Skeletal muscle tissue (tissue), 4 donors: ENCODE data around the gene RBPMS2. TPM values are rescaled to one million over a fixed set of nuclear protein-coding genes. Genes with fewer than 3 reads are reported as not detected.

Source experiments
- H3K27ac ChIP-seq: one replicate; pipeline ENCODE4 v1.7.0; 2013; ENCODE audit warnings: mild to moderate bottlenecking, low read depth, low read length, inconsistent platforms
- H3K27me3 ChIP-seq, 3 donors: one replicate each; pipeline ENCODE4 v1.7.0; 2013; ENCODE audit warnings: low read length in 3 of 3; ENCODE audit not compliant: control insufficient read depth in 3 of 3, insufficient read depth in 3 of 3
- H3K36me3 ChIP-seq, 3 donors: one replicate each; pipeline ENCODE4 v1.7.0; 2013; ENCODE audit warnings: low read length in 3 of 3; ENCODE audit not compliant: control insufficient read depth in 3 of 3, insufficient read depth in 3 of 3
- H3K4me1 ChIP-seq, 3 donors: one replicate each; pipeline ENCODE4 v1.7.0; 2013; ENCODE audit warnings: low read length in 3 of 3, mild to moderate bottlenecking in 3 of 3; ENCODE audit not compliant: control insufficient read depth in 3 of 3, insufficient read depth in 3 of 3
- H3K4me3 ChIP-seq, 3 donors: one replicate each; pipeline ENCODE4 v1.7.0; 2013; ENCODE audit warnings: low read length in 3 of 3
- H3K9ac ChIP-seq, 3 donors: one replicate each; pipeline ENCODE4 v1.7.0; 2013; ENCODE audit warnings: low read length in 3 of 3, mild to moderate bottlenecking in 3 of 3, moderate library complexity in 2 of 3, low read depth in 1 of 3
- H3K9me3 ChIP-seq, 3 donors: one replicate each; pipeline ENCODE4 v1.7.0; 2013; ENCODE audit warnings: low read length in 3 of 3; ENCODE audit not compliant: control insufficient read depth in 3 of 3
- total RNA-seq: library from RNA; depleted of rRNA; stranded (reverse); fragments of >200 nt; gene quantifications from one replicate; pipeline ENCODE4 v1.2.3, GENCODE V29; 2014
- donor health status: Osteomylitis.

RBPMS2 gene
- total RNA-seq, 1 donor from 2014 or later, result under 0.01 TPM

DNA sequence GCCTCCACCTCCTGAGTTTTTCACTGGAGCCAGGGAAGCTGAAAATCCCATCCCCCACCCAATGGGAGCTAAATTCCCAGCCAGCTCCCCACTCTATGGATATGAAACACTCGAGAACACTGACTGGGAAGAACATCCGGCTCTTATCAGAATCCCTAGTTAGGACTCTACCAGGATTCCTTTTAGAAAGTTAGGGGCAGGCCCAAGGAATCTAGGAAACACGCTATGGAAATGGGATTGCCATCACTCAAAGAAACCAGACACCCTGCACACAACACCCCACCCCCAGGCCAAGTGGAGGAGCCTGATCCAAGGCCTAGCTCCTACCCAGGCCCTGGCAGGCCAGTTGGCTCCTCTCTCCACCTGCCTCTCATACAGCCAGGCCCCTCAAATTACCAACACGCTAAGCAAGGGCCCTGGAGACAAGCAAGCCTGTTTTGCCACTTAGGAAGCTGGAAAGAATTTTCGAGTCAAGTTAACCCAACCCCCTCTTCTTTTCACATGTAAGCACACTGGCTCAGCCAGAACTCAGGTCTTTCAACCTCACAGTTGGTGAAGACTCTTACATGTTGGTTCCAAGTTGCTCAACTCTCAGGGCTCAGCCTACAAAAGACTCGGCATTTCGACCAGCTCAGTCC lies 75.5 kb downstream of the RBPMS2 start:
- Histone ChIP-seq H3K4me3 (peak overlapping the region; percentile 62 to 90 (median 63)), H3K27me3 (no peaks in the 10 kb centered on the region), H3K27ac (peak overlapping the region; percentile 95), H3K9me3 (no peaks in the 10 kb centered on the region), H3K9ac (peak overlapping the region; percentile 80 to 92 (median 87)), H3K4me1 (peaks cover 71 to 80% (median 79%) of the 10 kb centered on the region in 3 donors), H3K36me3 (no peaks in the 10 kb centered on the region)

DNA sequence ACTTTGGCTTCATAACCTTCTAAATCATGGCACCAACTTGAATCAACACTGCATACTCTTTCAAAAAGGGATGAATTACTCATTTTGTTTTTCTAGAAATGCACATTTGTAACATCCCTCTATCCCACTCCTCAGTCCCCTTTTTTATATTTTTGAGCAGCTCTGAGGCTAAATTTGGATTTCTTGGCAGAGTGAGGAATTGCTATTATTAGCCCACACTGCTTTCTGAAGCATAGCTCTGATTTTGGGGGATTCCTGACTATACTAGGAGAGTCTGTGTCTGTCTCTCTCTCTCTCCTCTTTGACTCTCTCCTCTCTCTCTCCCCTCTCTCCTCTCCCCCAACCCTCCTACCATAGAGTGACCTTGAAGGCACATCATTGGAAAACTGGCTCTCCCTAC lies 76.6 kb downstream of the RBPMS2 start:
- Histone ChIP-seq H3K4me1 (peaks cover 77 to 87% (median 84%) of the 10 kb centered on the region in 3 donors), H3K27me3 (no peaks in the 10 kb centered on the region), H3K9me3 (no peaks in the 10 kb centered on the region), H3K4me3 (peak overlapping the region; percentile 62 to 90 (median 63)), H3K27ac (peak overlapping the region; percentile 95), H3K9ac (peak overlapping the region in 2 of 3 donors; percentile 87 to 92), H3K36me3 (no peaks in the 10 kb centered on the region)

DNA sequence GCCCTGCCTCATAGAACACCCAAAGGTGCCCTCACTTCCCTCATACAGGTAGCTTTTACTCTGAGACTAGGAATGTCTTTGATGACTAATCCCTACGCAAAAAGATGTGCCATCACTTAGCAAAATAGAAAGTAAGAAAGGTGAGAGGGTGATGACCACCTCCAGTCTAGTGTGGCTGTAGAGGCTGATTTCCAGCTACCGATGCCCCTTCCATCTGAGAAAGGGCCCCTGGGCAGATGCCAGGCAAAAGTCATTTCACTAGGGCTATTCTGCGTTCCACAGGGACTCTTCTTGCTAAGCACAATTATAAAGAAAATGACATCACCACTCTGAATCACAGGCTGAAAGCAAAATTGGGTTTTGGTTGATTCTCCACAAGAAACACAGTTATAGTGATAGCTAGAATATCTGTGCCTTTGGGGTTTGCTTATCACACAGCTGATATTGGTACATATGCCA lies 77.4 kb downstream of the RBPMS2 start:
- peak overlapping the region in 2 of 3 donors; percentile 0 to 20 for H3K9ac ChIP-seq
- H3K4me1 ChIP-seq, result peaks cover 80 to 91% (median 84%) of the 10 kb centered on the region in 3 donors
- H3K4me3 ChIP-seq, result peak overlapping the region in 1 of 3 donors; percentile 39
- no peaks in the 10 kb centered on the region for H3K27me3 ChIP-seq
- peak overlapping the region; percentile 95 for H3K27ac ChIP-seq
- no peaks in the 10 kb centered on the region for H3K9me3 ChIP-seq
- no peaks in the 10 kb centered on the region for H3K36me3 ChIP-seq

DNA sequence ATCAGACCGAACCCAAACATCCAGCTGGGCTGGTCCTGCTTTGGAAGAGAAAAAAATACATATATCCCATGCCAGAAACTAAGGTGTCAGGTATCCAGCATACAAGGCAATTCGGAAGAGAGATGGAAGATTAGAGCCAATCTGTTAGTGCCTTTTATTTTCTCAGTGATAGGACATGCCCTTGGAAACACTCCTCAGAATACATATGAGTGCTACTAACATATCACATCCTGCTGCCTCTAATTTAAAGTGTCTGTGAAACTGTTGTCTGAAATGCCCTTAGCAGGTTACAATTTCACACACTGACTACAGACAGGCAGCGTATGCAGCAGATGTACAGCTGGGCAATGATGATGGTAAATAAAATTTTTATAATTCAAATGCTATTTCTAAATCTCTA lies 78.9 kb downstream of the RBPMS2 start:
- peaks cover 83 to 94% (median 87%) of the 10 kb centered on the region in 3 donors for H3K4me1 ChIP-seq

DNA sequence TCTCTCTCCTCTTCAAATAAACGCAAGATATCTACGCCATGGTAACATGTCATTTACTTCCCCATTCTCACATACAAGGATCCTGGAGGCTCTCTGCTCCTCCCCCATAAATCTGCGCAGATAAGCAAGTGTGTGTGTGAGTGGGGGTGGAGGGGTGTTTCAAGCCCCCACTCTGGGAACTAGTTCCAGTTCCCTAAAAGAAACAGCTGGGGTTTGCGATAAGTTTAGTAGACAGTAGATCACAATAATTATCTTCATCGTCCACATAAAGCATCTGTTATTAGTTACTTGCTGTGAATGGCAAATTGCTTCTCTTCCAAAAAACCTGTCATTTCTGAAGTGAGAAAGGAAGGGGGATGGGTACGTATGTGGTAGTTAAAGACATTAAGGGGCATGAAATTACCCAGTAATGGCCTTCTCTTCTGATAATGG lies 79.8 kb downstream of the RBPMS2 start:
- peak overlapping the region in 2 of 3 donors; percentile 46 to 62 for H3K9ac ChIP-seq

More for the DNA sequence above, 78.9 kb downstream of the RBPMS2 start:
- H3K27ac ChIP-seq, result peak overlapping the region; percentile 51
- no peaks in the 10 kb centered on the region for H3K9me3 ChIP-seq
- peak overlapping the region in 1 of 3 donors; percentile 51 for H3K9ac ChIP-seq
- H3K4me3 ChIP-seq, result no peak overlapping the region
- peaks cover 0 to 2% (median 0%) of the 10 kb centered on the region in 3 donors for H3K36me3 ChIP-seq
- no peaks in the 10 kb centered on the region for H3K27me3 ChIP-seq

DNA sequence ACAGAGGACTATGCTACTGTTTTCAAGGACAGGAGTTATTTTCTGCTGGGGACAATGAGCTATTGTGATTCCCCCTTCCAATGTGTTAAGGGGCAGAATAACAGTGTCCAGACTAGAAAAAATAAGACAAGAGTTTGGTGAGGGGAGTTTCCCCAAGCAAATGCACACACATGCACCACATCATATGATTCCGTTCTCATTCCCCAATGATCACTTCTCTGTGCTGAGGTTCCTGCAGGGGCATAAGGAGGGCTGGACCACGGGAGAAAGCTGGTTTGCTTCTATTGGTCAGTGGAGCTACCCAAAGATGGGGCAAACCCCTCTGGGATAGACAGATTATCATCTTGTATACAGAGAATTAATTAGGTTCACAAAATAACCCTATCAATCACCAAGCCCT lies 80.6 kb downstream of the RBPMS2 start:
- no peaks in the 10 kb centered on the region for H3K27me3 ChIP-seq
- H3K27ac ChIP-seq, result peak overlapping the region; percentile 51
- H3K4me3 ChIP-seq, result no peak overlapping the region
- H3K4me1 ChIP-seq, result peaks cover 83 to 94% (median 87%) of the 10 kb centered on the region in 3 donors
- H3K9me3 ChIP-seq, result no peaks in the 10 kb centered on the region
- peaks cover 6 to 16% (median 15%) of the 10 kb centered on the region in 3 donors for H3K36me3 ChIP-seq
- H3K9ac ChIP-seq, result no peak overlapping the region

More for the DNA sequence above, 79.8 kb downstream of the RBPMS2 start:
- Histone ChIP-seq H3K27me3 (no peaks in the 10 kb centered on the region), H3K4me3 (peak overlapping the region in 1 of 3 donors; percentile 8), H3K9me3 (no peaks in the 10 kb centered on the region), H3K36me3 (peaks cover 3 to 8% (median 8%) of the 10 kb centered on the region in 3 donors), H3K4me1 (peaks cover 83 to 94% (median 87%) of the 10 kb centered on the region in 3 donors), H3K27ac (peak overlapping the region; percentile 51)

DNA sequence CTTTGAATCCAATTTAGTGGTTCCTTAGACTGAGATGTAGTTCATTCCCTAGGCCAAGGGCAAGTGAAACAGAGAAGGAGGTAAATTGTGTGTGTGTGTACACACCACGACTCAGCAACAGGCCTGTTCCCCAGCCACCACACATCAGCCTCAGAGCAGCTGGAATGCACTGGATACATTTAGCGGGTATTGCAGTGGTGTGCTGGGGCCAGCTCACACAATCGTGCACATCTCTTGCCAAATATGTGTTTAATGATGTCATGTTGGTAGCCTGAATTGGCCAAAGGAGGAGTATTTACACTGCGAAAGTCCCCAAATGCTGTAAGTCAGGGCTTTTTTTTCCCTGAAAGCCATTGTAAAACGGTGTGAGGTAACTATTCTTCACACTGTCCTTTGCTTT lies 82.3 kb downstream of the RBPMS2 start:
- peak overlapping the region in 2 of 3 donors; percentile 13 to 40 for H3K9ac ChIP-seq
- peaks cover 77 to 89% (median 82%) of the 10 kb centered on the region in 3 donors for H3K4me1 ChIP-seq
- no peak overlapping the region for H3K4me3 ChIP-seq
- peak overlapping the region; percentile 51 for H3K27ac ChIP-seq
- no peaks in the 10 kb centered on the region for H3K27me3 ChIP-seq
- H3K36me3 ChIP-seq, result peaks cover 15 to 28% (median 27%) of the 10 kb centered on the region in 3 donors
- H3K9me3 ChIP-seq, result no peaks in the 10 kb centered on the region

DNA sequence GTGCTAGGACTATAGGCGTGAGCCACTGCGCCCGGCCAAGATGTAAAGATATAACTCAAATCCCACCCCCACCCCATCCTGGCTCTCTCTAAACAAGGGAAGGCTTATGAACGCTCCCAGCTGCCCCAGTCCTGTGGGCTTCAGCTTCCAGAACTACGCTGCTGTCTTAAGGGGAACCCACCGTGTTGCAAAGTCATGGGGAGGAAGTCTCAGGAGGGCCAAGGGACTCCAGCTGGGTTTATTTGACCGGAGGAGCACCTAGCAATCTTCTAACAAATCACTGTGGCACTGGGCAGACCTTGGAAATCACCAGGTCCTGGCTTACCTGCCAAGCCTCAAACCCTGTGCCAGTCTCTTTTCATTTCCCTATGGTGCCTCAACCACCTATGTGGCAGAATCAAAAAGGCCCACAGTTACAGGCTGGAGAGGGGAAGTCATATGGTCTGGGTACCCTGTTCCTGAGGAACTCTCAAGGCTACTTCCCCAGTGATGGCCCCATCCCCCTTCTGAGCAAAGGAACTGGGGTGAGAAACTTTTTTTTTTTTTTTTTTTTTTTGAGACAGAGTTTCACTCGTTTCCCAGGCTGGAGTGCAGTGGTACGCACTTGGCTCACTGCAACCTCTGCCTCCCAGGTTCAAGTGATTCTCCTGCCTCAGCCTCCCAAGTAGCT lies 83.4 kb downstream of the RBPMS2 start:
- H3K27me3 ChIP-seq, result no peaks in the 10 kb centered on the region
- no peaks in the 10 kb centered on the region for H3K9me3 ChIP-seq
- peaks cover 19 to 37% (median 35%) of the 10 kb centered on the region in 3 donors for H3K36me3 ChIP-seq
- peaks cover 79 to 89% (median 84%) of the 10 kb centered on the region in 3 donors for H3K4me1 ChIP-seq
- H3K4me3 ChIP-seq, result no peak overlapping the region
- peak overlapping the region; percentile 87 for H3K27ac ChIP-seq
- no peak overlapping the region for H3K9ac ChIP-seq

DNA sequence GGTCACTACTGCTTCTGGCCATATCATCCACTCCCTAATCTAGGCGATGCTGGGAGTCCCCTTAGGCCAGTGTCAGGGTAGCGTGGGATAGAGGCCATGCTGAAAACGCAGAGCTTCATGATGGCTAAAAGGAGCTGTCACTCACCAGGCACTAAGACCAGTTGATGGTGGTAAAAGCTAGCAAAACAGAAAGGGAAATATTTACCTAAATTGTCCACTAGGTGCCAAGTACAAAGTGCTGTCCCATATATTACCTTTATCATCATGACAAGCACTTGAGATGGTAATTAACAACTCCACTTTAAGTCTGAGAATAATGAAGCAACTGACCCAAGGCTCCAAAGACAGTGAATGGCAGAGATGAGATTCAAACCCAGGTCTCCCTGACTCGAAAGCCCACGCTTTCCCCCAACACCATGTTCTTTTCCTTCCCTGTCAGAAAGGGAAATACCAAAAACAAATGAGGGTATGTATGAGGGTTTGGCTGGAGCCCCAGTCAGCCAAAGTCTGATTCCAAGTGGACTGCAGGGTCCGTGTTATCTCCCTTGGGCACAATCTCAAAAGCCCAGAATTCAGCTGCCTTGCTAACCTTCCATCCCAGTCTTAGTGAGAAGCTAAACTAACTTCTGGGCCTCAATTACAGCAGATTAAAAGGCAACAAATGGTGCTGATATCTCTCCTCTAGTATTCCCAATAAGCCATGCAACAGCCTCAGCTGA lies 84.7 kb downstream of the RBPMS2 start:
- Histone ChIP-seq H3K27ac (peak overlapping the region; percentile 87), H3K9ac (peak overlapping the region; percentile 59 to 78 (median 60)), H3K36me3 (peaks cover 19 to 39% (median 39%) of the 10 kb centered on the region in 3 donors), H3K4me1 (peaks cover 69 to 80% (median 77%) of the 10 kb centered on the region in 3 donors), H3K27me3 (no peaks in the 10 kb centered on the region), H3K4me3 (peak overlapping the region; percentile 14 to 23 (median 19)), H3K9me3 (no peaks in the 10 kb centered on the region)
